Adipocyte (in vitro differentiated cells): Measurements from ENCODE around the gene FES.
"Not testable (repeated sequence)": the region's sequence is repeated elsewhere in the genome, so short reads cannot be mapped to it uniquely, and the experiment has no call there.

Source experiments
- DNase-seq: peaks from one replicate; pipeline ENCODE4 v3.0.0-alpha.2; 2015; ENCODE audit warnings: low read depth
- H3K27me3 ChIP-seq: replicated peaks from 2 replicates; pipeline ENCODE4 v1.7.0; 2013; ENCODE audit warnings: mild to moderate bottlenecking, low read length, moderate library complexity; ENCODE audit not compliant: control insufficient read depth, insufficient read depth
- H3K36me3 ChIP-seq: 2 replicates; pipeline ENCODE4 v1.7.0; 2013; ENCODE audit warnings: low read length, mild to moderate bottlenecking, moderate library complexity; ENCODE audit not compliant: control insufficient read depth, insufficient read depth, severe bottlenecking
- H3K4me1 ChIP-seq: 2 replicates; pipeline ENCODE4 v1.7.0; 2013; ENCODE audit warnings: mild to moderate bottlenecking, low read length, moderate library complexity; ENCODE audit not compliant: control insufficient read depth, insufficient read depth
- H3K4me3 ChIP-seq: 2 replicates; pipeline ENCODE4 v1.7.0; 2013; ENCODE audit warnings: mild to moderate bottlenecking, low read length, moderate library complexity
- H3K9ac ChIP-seq: 2 replicates; pipeline ENCODE4 v1.7.0; 2013; ENCODE audit warnings: mild to moderate bottlenecking, low read length, moderate library complexity
- H3K9me3 ChIP-seq: 2 replicates; pipeline ENCODE4 v1.7.0; 2013; ENCODE audit warnings: mild to moderate bottlenecking, low read length, moderate library complexity; ENCODE audit not compliant: control insufficient read depth

FES gene

DNA sequence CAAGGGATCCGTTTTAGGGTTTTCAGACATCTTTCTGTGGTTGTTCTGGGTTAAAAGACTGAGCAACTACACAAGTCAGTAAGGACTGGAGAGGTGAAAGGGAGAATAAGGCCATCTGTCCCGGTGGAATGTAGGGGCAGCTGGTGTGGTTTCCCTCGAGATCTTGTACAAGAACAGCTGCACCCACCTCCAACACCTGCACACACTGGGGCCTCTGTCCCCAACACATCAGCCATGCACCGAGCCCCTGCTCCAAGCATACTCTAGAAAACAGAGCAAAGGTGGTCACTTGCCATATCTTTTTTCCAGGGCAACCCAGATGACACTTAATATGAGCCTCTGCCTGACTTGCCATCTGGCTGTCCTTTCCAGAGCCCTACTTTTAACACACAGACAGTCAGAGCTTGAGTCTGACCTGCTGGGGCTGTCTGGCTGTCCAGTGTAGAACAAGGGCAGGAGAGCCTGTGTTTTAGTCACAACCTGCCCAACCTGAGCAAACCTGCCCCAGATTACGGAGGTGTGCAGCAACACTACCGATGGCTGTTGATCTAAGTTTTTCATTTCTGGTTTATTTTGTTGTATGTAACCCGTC lies 31.0 kb downstream of the FES start:
- no peaks in the 10 kb centered on the region for H3K9me3 ChIP-seq
- H3K9ac ChIP-seq = no peak overlapping the region
- no peaks in the 10 kb centered on the region for H3K27me3 ChIP-seq
- peaks cover 94% of the 10 kb centered on the region for H3K36me3 ChIP-seq
- H3K4me1 ChIP-seq = no peaks in the 10 kb centered on the region
- H3K4me3 ChIP-seq = no peak overlapping the region
- DNase-seq = no peak

DNA sequence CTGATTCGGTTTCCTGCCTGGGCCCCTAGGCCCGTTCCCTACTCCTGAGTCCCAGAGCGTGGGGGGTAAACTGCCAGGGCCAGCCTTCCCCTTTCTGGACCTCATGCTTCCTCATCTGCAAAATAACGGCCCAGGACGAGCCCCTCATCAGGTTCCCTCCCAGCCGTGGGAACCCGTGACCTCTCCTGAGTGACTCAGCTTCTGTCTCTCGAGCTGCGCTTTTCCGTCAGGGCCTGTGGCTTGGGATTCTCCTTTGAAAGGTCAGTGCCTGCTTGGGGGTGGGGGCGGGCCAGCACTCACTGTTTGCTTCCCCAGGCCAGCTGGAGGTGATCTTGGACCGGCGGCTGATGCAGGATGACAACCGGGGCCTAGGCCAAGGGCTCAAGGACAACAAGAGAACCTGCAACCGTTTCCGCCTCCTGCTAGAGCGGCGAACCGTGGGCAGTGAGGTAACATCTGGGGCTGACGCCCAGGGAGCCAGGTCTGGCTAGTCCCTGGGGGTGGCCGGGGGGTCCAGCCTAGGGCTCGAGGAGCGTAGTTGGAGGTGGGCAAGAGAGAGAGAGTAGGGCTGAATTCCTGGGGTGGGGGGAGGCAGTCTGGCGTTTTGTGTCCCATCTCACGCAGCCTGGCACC lies 31.6 kb downstream of the FES start:
- no peak overlapping the region for H3K9ac ChIP-seq
- no peaks in the 10 kb centered on the region for H3K9me3 ChIP-seq
- DNase-seq = no peak
- no peaks in the 10 kb centered on the region for H3K4me1 ChIP-seq
- no peaks in the 10 kb centered on the region for H3K27me3 ChIP-seq
- peaks cover 94% of the 10 kb centered on the region for H3K36me3 ChIP-seq
- no peak overlapping the region for H3K4me3 ChIP-seq

DNA sequence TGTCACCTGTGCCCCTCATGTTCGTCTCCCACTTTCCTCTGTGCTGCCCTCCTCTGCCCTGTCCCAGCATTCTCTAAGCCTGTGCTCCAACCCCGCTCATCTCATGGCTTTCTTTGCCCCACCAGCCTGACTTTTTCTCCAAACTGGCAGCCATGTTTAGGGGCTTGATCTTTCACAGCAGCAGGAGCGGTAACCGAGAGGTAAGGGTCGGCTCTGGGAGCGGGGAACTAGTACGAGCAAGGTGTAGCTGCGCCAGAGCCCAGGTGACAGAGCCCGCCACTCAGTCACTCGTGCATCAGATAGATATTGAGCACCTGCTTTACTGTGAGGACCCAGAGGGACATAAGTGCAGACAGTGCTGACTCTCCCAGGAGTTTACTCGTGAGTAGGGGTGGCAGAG lies 32.2 kb downstream of the FES start:
- H3K4me1 ChIP-seq = no peaks in the 10 kb centered on the region
- no peak overlapping the region for H3K4me3 ChIP-seq
- no peaks in the 10 kb centered on the region for H3K9me3 ChIP-seq
- no peak for DNase-seq
- H3K36me3 ChIP-seq = peaks cover 93% of the 10 kb centered on the region
- no peak overlapping the region for H3K9ac ChIP-seq
- no peaks in the 10 kb centered on the region for H3K27me3 ChIP-seq

- no peaks in the 10 kb centered on the region for H3K9me3 ChIP-seq
- no peak overlapping the region for H3K4me3 ChIP-seq
- H3K9ac ChIP-seq = no peak overlapping the region
- no peaks in the 10 kb centered on the region for H3K27me3 ChIP-seq
- H3K36me3 ChIP-seq = peaks cover 82% of the 10 kb centered on the region
- no peak for DNase-seq
- peaks cover 1% of the 10 kb centered on the region for H3K4me1 ChIP-seq
Measured at GRCh38 chr15:90917569-90917968, 33.3 kb downstream of the FES start.

DNA sequence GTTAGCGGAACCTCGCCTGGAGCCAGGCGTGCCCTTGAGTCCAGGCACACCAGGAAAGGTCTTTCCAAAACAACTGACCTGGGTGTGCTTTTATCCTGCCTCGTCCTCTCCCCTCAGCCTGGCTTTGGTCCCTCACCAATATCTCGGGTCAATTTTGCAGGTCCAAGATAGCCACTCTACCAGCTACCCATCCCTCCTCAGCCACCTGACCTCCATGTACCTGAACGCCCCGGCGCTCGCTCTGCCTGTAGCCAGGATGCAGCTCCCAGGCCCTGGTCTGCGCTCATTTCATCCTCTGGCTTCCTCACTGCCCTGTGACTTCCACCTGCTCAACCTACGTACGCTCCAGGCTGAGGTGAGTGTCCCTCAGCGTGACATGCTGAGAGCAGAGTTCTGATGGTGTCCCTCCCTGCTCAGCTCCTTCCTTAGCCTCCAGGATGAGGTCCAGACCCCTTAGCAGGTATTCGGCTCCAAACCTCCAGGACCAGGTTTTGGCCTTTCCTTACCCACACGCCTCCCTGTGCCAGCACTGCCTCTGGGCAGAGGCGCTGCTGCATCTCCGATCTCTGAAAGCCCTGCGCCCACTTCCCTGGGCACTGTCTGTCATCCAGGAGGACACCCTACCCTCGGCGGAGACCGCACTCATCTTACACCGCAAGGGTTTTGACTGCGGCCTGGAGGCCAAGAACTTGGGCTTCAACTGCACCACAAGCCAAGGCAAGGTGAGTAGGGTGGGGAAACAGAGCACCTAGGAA lies 33.9 kb downstream of the FES start:
- DNase-seq = no peak
- Histone ChIP-seq H3K4me1 (peaks cover 8% of the 10 kb centered on the region), H3K4me3 (no peak overlapping the region), H3K9ac (no peak overlapping the region), H3K27me3 (no peaks in the 10 kb centered on the region), H3K9me3 (no peaks in the 10 kb centered on the region), H3K36me3 (peaks cover 75% of the 10 kb centered on the region)

DNA sequence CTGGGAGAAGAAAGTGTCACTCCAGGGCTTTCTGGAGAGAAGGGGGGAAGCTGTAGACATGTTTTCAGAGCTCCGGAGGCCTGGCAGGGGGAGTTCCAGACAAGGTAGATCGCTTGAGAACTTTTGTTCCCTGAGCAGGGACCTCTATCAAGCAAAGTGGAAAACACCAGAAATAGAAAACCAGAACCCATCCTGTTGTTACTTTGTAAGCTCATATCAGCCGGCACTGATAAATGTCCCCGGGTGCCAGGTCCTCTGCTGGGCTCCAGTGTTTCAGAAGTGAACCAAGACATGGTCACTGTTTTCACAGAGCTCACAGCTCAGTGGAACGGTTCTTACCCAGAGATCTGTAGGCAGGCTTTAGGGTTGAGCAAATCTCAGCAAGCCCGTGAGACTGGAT lies 34.5 kb downstream of the FES start:
- Histone ChIP-seq H3K4me3 (no peak overlapping the region), H3K36me3 (peaks cover 69% of the 10 kb centered on the region), H3K9ac (no peak overlapping the region), H3K4me1 (peaks cover 8% of the 10 kb centered on the region), H3K9me3 (no peaks in the 10 kb centered on the region), H3K27me3 (no peaks in the 10 kb centered on the region)
- no peak for DNase-seq

DNA sequence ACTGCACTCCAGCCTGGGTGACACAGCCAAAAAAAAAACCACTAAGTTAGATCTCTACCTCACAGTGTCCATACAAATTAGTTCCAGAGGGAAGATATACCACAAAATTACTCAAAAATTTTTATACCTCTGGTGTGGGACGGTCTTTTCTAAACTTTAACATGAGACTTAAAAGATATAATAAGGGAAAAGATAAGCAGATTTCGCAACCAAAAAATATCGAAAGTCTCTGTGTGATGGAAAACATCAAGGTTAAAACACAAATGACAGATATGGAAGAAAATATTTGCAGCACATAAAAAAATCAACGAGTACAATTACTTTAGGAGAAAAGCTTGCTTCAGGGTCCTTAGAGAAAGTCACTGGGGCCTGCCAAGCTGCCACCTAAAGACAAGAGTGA lies 37.6 kb downstream of the FES start:
- Histone ChIP-seq H3K27me3 (no peaks in the 10 kb centered on the region), H3K36me3 (peaks cover 43% of the 10 kb centered on the region), H3K9ac (no peak overlapping the region), H3K9me3 (no peaks in the 10 kb centered on the region), H3K4me1 (peaks cover 8% of the 10 kb centered on the region), H3K4me3 (no peak overlapping the region)
- DNase-seq = no peak

DNA sequence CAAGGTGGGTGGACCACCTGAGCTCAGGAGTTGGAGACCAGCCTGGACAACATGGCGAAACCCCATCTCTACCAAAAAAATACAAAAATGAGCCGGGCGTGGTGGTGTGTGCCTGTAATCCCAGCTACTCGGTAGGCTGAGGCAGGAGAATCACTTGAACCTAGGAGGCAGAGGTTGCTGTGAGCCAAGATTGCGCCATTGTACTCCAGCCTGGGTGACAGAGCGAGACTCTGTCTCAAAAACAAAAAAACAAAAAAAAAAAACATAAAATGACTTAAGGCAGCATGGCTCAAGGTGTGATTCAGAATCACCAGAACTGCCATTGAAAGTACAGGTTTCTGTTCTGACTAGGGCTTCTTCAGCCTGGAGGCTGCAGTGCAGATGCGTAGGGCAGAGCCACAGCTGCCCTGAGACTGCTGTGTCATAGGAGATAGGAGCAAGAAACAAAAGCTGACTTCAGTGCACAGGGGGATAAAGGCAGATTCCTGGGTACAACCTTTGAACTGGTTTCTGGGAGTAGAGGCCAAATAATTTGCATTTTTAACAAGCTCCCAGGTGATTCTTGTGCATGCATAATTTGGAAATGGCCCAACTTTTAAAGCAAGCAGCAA lies 38.5 kb downstream of the FES start:
- not testable (repeated sequence) for H3K4me3 ChIP-seq, H3K9me3 ChIP-seq, H3K9ac ChIP-seq, H3K4me1 ChIP-seq, H3K27me3 ChIP-seq, DNase-seq
- H3K36me3 ChIP-seq = peaks cover 34% of the 10 kb centered on the region

DNA sequence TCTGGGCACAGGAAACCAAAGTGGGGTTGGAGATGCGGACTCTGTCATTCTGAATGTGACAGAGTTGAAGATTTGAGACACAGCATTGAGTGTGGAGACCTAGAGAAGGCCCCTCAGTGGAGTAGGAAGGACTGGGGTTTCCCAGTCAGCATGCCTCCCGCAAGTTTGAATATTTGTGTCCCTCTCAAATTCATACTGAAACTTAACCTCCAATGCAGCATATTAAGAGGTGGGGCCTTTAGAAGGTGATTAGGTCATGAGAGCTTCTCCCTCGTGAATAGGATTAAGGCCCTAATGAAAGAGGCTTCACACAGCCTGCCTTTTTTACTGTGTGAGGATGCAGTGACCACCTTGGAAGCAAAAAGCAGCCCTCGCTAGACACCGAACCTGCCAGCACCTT lies 40.1 kb downstream of the FES start:
- H3K4me3 ChIP-seq = no peak overlapping the region
- no peaks in the 10 kb centered on the region for H3K27me3 ChIP-seq
- H3K36me3 ChIP-seq = peaks cover 20% of the 10 kb centered on the region
- no peaks in the 10 kb centered on the region for H3K9me3 ChIP-seq
- H3K9ac ChIP-seq = no peak overlapping the region
- peaks cover 20% of the 10 kb centered on the region for H3K4me1 ChIP-seq
- no peak for DNase-seq

DNA sequence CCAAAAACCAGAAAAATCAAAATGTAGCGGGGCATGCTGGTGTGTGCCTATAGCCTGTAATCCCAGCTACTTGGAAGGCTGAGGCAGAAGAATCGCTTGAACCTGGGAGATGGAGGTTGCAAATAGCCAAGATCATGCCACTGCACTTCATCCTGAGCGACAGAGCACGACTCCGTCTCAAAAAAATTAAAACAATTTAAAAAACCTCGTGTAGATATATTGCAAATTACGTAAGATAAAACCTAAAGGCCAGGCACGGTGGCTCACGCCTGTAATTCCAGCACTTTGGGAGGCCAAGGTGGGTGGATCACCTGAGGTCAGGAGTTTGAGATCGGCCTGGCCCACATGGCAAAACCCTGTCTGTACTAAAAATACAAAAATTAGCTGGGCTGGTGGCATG lies 42.5 kb downstream of the FES start:
- H3K27me3 ChIP-seq, H3K9ac ChIP-seq, H3K9me3 ChIP-seq, H3K4me3 ChIP-seq, H3K36me3 ChIP-seq, DNase-seq: not testable (repeated sequence)
- H3K4me1 ChIP-seq = peaks cover 35% of the 10 kb centered on the region

GRCh38 chr15:90928106-90928505 lies 43.8 kb downstream of the FES start:
- H3K36me3 ChIP-seq, DNase-seq, H3K9me3 ChIP-seq, H3K27me3 ChIP-seq, H3K4me3 ChIP-seq: not testable (repeated sequence)
- H3K4me1 ChIP-seq = peaks cover 33% of the 10 kb centered on the region
- peak overlapping the region; percentile 37 for H3K9ac ChIP-seq
